ENCODE results near the gene BCL2L13.
A peak's percentile ranks its signal among the peaks of the same experiment; 100 is the strongest.

The BCL2L13 gene

GRCh38 chr22:17769013-17769715 lies 130.6 kb downstream of the BCL2L13 start:
- Histone ChIP-seq H3K4me1 (ENCODE audit: insufficient read depth, low read length) (no peaks in the 10 kb centered on the region), H3K9ac (ENCODE audit: low read length) (no peak overlapping the region), H3K36me3 (ENCODE audit: insufficient read depth, low read length) (no peaks in the 10 kb centered on the region), H3K27ac (ENCODE audit: low read depth, low read length) (no peak overlapping the region), H3K27me3 (ENCODE audit: control insufficient read depth in 1 of 2, insufficient read depth in 2 of 2, low read length in 2 of 2) (no peaks in the 10 kb centered on the region), H3K9me3 (ENCODE audit: low read length) (no peaks in the 10 kb centered on the region), H3K4me3 (ENCODE audit: low read depth in 1 of 2, low read length in 2 of 2) (no peak overlapping the region)

GRCh38 chr22:17769716-17770082 lies 131.1 kb downstream of the BCL2L13 start:
- H3K4me3 ChIP-seq (ENCODE audit: low read depth in 1 of 2, low read length in 2 of 2), result no peak overlapping the region
- no peaks in the 10 kb centered on the region for H3K36me3 ChIP-seq (ENCODE audit: insufficient read depth, low read length)
- no peaks in the 10 kb centered on the region for H3K9me3 ChIP-seq (ENCODE audit: low read length)
- H3K27me3 ChIP-seq (ENCODE audit: control insufficient read depth in 1 of 2, insufficient read depth in 2 of 2, low read length in 2 of 2), result no peaks in the 10 kb centered on the region
- H3K9ac ChIP-seq (ENCODE audit: low read length), result no peak overlapping the region
- peaks cover 2% of the 10 kb centered on the region for H3K4me1 ChIP-seq (ENCODE audit: insufficient read depth, low read length)
- no peak overlapping the region for H3K27ac ChIP-seq (ENCODE audit: low read depth, low read length)

GRCh38 chr22:17770180-17771077 lies 131.9 kb downstream of the BCL2L13 start:
- Histone ChIP-seq H3K27me3 (ENCODE audit: control insufficient read depth in 1 of 2, insufficient read depth in 2 of 2, low read length in 2 of 2) (no peaks in the 10 kb centered on the region), H3K9me3 (ENCODE audit: low read length) (no peaks in the 10 kb centered on the region), H3K4me1 (ENCODE audit: insufficient read depth, low read length) (peaks cover 6% of the 10 kb centered on the region), H3K4me3 (ENCODE audit: low read depth in 1 of 2, low read length in 2 of 2) (no peak overlapping the region), H3K27ac (ENCODE audit: low read depth, low read length) (no peak overlapping the region), H3K9ac (ENCODE audit: low read length) (no peak overlapping the region), H3K36me3 (ENCODE audit: insufficient read depth, low read length) (no peaks in the 10 kb centered on the region)

- Histone ChIP-seq H3K36me3 (ENCODE audit: insufficient read depth, low read length) (no peaks in the 10 kb centered on the region), H3K9ac (ENCODE audit: low read length) (no peak overlapping the region), H3K27me3 (ENCODE audit: control insufficient read depth in 1 of 2, insufficient read depth in 2 of 2, low read length in 2 of 2) (no peaks in the 10 kb centered on the region), H3K4me3 (ENCODE audit: low read depth in 1 of 2, low read length in 2 of 2) (no peak overlapping the region), H3K9me3 (ENCODE audit: low read length) (no peaks in the 10 kb centered on the region), H3K27ac (ENCODE audit: low read depth, low read length) (no peak overlapping the region), H3K4me1 (ENCODE audit: insufficient read depth, low read length) (peaks cover 6% of the 10 kb centered on the region)
These were observed 133.8 kb downstream of the BCL2L13 start for GRCh38 chr22:17772249-17772957.

GRCh38 chr22:17772958-17773605 lies 134.5 kb downstream of the BCL2L13 start:
- Histone ChIP-seq H3K4me3 (ENCODE audit: low read depth in 1 of 2, low read length in 2 of 2) (peak overlapping the region; percentile 41 to 68), H3K27me3 (ENCODE audit: control insufficient read depth in 1 of 2, insufficient read depth in 2 of 2, low read length in 2 of 2) (no peaks in the 10 kb centered on the region), H3K4me1 (ENCODE audit: insufficient read depth, low read length) (peaks cover 6% of the 10 kb centered on the region), H3K27ac (ENCODE audit: low read depth, low read length) (no peak overlapping the region), H3K9me3 (ENCODE audit: low read length) (no peaks in the 10 kb centered on the region), H3K9ac (ENCODE audit: low read length) (no peak overlapping the region), H3K36me3 (ENCODE audit: insufficient read depth, low read length) (no peaks in the 10 kb centered on the region)

- Histone ChIP-seq H3K27ac (ENCODE audit: low read depth, low read length) (peak overlapping the region; percentile 34), H3K27me3 (ENCODE audit: control insufficient read depth in 1 of 2, insufficient read depth in 2 of 2, low read length in 2 of 2) (no peaks in the 10 kb centered on the region), H3K36me3 (ENCODE audit: insufficient read depth, low read length) (no peaks in the 10 kb centered on the region), H3K9me3 (ENCODE audit: low read length) (no peaks in the 10 kb centered on the region), H3K9ac (ENCODE audit: low read length) (no peak overlapping the region), H3K4me1 (ENCODE audit: insufficient read depth, low read length) (peaks cover 6% of the 10 kb centered on the region), H3K4me3 (ENCODE audit: low read depth in 1 of 2, low read length in 2 of 2) (peak overlapping the region; percentile 41 to 68)
These were observed 135.1 kb downstream of the BCL2L13 start for GRCh38 chr22:17773606-17774205.

GRCh38 chr22:17774206-17774925 lies 135.8 kb downstream of the BCL2L13 start, which contains the start of gene BID:
Gene BID, minus strand, starts transcription at chr22:17774469. Its CDS starts 24,353 bp downstream, at chr22:17750116.
- H3K9me3 ChIP-seq (ENCODE audit: low read length), result no peaks in the 10 kb centered on the region
- H3K4me1 ChIP-seq (ENCODE audit: insufficient read depth, low read length), result peaks cover 6% of the 10 kb centered on the region
- H3K27ac ChIP-seq (ENCODE audit: low read depth, low read length), result peak within 1 kb of the TSS; percentile 34
- peak within 1 kb of the TSS; percentile 47 to 68 for H3K4me3 ChIP-seq (ENCODE audit: low read depth in 1 of 2, low read length in 2 of 2)
- no peak within 1 kb of the TSS for H3K9ac ChIP-seq (ENCODE audit: low read length)
- no peaks in the 10 kb centered on the region for H3K36me3 ChIP-seq (ENCODE audit: insufficient read depth, low read length)
- no peaks in the 10 kb centered on the region for H3K27me3 ChIP-seq (ENCODE audit: control insufficient read depth in 1 of 2, insufficient read depth in 2 of 2, low read length in 2 of 2)

- Histone ChIP-seq H3K4me3 (ENCODE audit: low read depth in 1 of 2, low read length in 2 of 2) (peak overlapping the region in 1 of 2 donors; percentile 47), H3K9me3 (ENCODE audit: low read length) (no peaks in the 10 kb centered on the region), H3K36me3 (ENCODE audit: insufficient read depth, low read length) (no peaks in the 10 kb centered on the region), H3K9ac (ENCODE audit: low read length) (no peak overlapping the region), H3K27ac (ENCODE audit: low read depth, low read length) (no peak overlapping the region), H3K4me1 (ENCODE audit: insufficient read depth, low read length) (peaks cover 6% of the 10 kb centered on the region), H3K27me3 (ENCODE audit: control insufficient read depth in 1 of 2, insufficient read depth in 2 of 2, low read length in 2 of 2) (no peaks in the 10 kb centered on the region)
These were observed 136.5 kb downstream of the BCL2L13 start for GRCh38 chr22:17774926-17775685.

GRCh38 chr22:17775781-17776465 lies 137.4 kb downstream of the BCL2L13 start:
- Histone ChIP-seq H3K9ac (ENCODE audit: low read length) (no peak overlapping the region), H3K4me1 (ENCODE audit: insufficient read depth, low read length) (peaks cover 8% of the 10 kb centered on the region), H3K4me3 (ENCODE audit: low read depth in 1 of 2, low read length in 2 of 2) (no peak overlapping the region), H3K27me3 (ENCODE audit: control insufficient read depth in 1 of 2, insufficient read depth in 2 of 2, low read length in 2 of 2) (no peaks in the 10 kb centered on the region), H3K36me3 (ENCODE audit: insufficient read depth, low read length) (no peaks in the 10 kb centered on the region), H3K27ac (ENCODE audit: low read depth, low read length) (no peak overlapping the region), H3K9me3 (ENCODE audit: low read length) (no peaks in the 10 kb centered on the region)
